HepG2 (cell line): ENCODE measurements around the gene DAZAP1. TPM values are rescaled to one million over a fixed set of nuclear protein-coding genes. Genes with fewer than 3 reads are reported as not detected.

Source experiments
- ARID2 ChIP-seq: sonication (generic); formaldehyde crosslinking; IDR thresholded peaks from 2 replicates; pipeline ENCODE4 v1.8.1; 2022; ENCODE audit warnings: mild to moderate bottlenecking, missing genetic modification reagents, borderline replicate concordance
- FOXM1 ChIP-seq: sonication (generic); formaldehyde crosslinking; IDR thresholded peaks from 2 replicates; pipeline ENCODE4 v1.5.0; 2020; ENCODE audit warnings: missing genetic modification reagents
- HBP1 ChIP-seq: IDR thresholded peaks from 2 replicates; pipeline ENCODE4 v1.6.1; 2016; ENCODE audit warnings: low read depth, control low read depth
- HOXA5 ChIP-seq: sonication (generic); formaldehyde crosslinking; IDR thresholded peaks from 2 replicates; pipeline ENCODE4 v1.4.0; 2020; ENCODE audit warnings: missing genetic modification reagents
- ISL2 ChIP-seq: sonication (generic); formaldehyde crosslinking; IDR thresholded peaks from 2 replicates; pipeline ENCODE4 v1.5.0; 2020; ENCODE audit warnings: missing genetic modification reagents
- KDM3A ChIP-seq: IDR thresholded peaks from 2 replicates; pipeline ENCODE4 v1.6.1; 2018; ENCODE audit warnings: low read depth, missing compliant biosample characterization
- NFKBIZ ChIP-seq: IDR thresholded peaks from 2 replicates; pipeline ENCODE4 v1.6.1; 2018; ENCODE audit warnings: missing genetic modification reagents, missing compliant biosample characterization
- NR2F6 ChIP-seq, 2 experiments: IDR thresholded peaks; 2 replicates each; pipeline ENCODE4 v1.6.1; 2016; ENCODE audit warnings: antibody characterized with exemption in 1 of 2, mild to moderate bottlenecking in 1 of 2
- PCBP2 ChIP-seq: fragments of 200-400 bp; formaldehyde crosslinking; optimal IDR thresholded peaks from 2 replicates; pipeline ENCODE3; 2018; ENCODE audit warnings: low read length, low read depth; ENCODE audit not compliant: poor library complexity, severe bottlenecking
- RAD21 ChIP-seq: fragments of 450-650 bp; formaldehyde crosslinking; IDR thresholded peaks from 2 replicates; pipeline ENCODE4 v1.5.0; 2020; ENCODE audit warnings: mild to moderate bottlenecking
- SRSF1 ChIP-seq: fragments of 200-400 bp; formaldehyde crosslinking; optimal IDR thresholded peaks from 2 replicates; pipeline ENCODE3; 2017; ENCODE audit warnings: mild to moderate bottlenecking, low read depth, low read length, moderate library complexity
- TAF1 ChIP-seq: sonication (generic); formaldehyde crosslinking; IDR thresholded peaks from 2 replicates; pipeline ENCODE4 v1.4.0; 2020; ENCODE audit warnings: missing genetic modification reagents
- THAP8 ChIP-seq: sonication (generic); formaldehyde crosslinking; IDR thresholded peaks from 2 replicates; pipeline ENCODE4 v1.5.1; 2020; ENCODE audit warnings: missing genetic modification reagents, mild to moderate bottlenecking, borderline replicate concordance
- ZFP91 ChIP-seq: sonication (generic); formaldehyde crosslinking; IDR thresholded peaks from 2 replicates; pipeline ENCODE4 v1.9.0; 2022; ENCODE audit warnings: missing genetic modification reagents, mild to moderate bottlenecking, borderline replicate concordance
- ZNF142 ChIP-seq: sonication (generic); formaldehyde crosslinking; IDR thresholded peaks from 2 replicates; pipeline ENCODE4 v1.4.0; 2020; ENCODE audit warnings: missing genetic modification reagents
- ZNF292 ChIP-seq: sonication (generic); formaldehyde crosslinking; IDR thresholded peaks from 2 replicates; pipeline ENCODE4 v1.8.1; 2022; ENCODE audit warnings: mild to moderate bottlenecking, low read depth, missing genetic modification reagents, borderline replicate concordance
- ZNF333 ChIP-seq: sonication (generic); formaldehyde crosslinking; IDR thresholded peaks from 2 replicates; pipeline ENCODE4 v1.4.0; 2020; ENCODE audit warnings: mild to moderate bottlenecking, missing genetic modification reagents, borderline replicate concordance
- ZNF564 ChIP-seq: sonication (generic); formaldehyde crosslinking; IDR thresholded peaks from 2 replicates; pipeline ENCODE4 v1.8.1; 2023; ENCODE audit warnings: mild to moderate bottlenecking, missing genetic modification reagents
- ZNF674 ChIP-seq: sonication (generic); formaldehyde crosslinking; IDR thresholded peaks from 2 replicates; pipeline ENCODE4 v1.5.0; 2020; ENCODE audit warnings: low read depth, mild to moderate bottlenecking, missing genetic modification reagents
- ZNF788 ChIP-seq: sonication (generic); formaldehyde crosslinking; IDR thresholded peaks from 2 replicates; pipeline ENCODE4 v1.5.0; 2020; ENCODE audit warnings: mild to moderate bottlenecking, missing genetic modification reagents, borderline replicate concordance
- polyA plus RNA-seq, 8 experiments: library from polyadenylated mRNA; depleted of rRNA in 3 of 8; stranded (reverse) in 7 of 8; unstranded in 1 of 8; fragments of >200 nt; fragmentation: Illumina TruSeq in 4 of 8; extraction: Trizol in 4 of 8; gene quantifications; 2 replicates each; pipeline versions ENCODE4 v1.2.1 to v1.2.3, GENCODE V29; 2011 to 2016; ENCODE audit warnings: low read depth in 4 of 8, missing spikeins in 1 of 8, mixed read lengths in 1 of 8; ENCODE audit not compliant: insufficient read depth in 1 of 8
- total RNA-seq, 5 experiments: library from RNA; depleted of rRNA; stranded (reverse); fragments of >200 nt; fragmentation: Illumina TruSeq; extraction: Trizol; gene quantifications; 2 replicates each; pipeline ENCODE4 v1.2.3, GENCODE V29; 2016; ENCODE audit warnings: low read depth in 1 of 5

Gene DAZAP1
- total and polyA plus RNA-seq, 2 of the 13 experiments (the other 11 are each of a cell fraction or from before 2014, with no cell fraction given), result 63.3 to 79.2 TPM

GRCh38 chr19:1395194-1396018 is 12.0 kb upstream of the DAZAP1 start (continued):
- TF ChIP-seq ZNF142 (CRISPR knock-in tag) (no peak), SRSF1 (peak; percentile 36), ZNF333 (CRISPR knock-in tag) (peak; percentile 32; the same call in 1 of the 2 replicates), ARID2 (CRISPR knock-in tag) (no peak), ISL2 (CRISPR knock-in tag) (no peak), RAD21 (CRISPR knock-in tag) (no peak), THAP8 (CRISPR knock-in tag) (0 out of 2 replicates have a peak, but pooled peaks have one; percentile 45), KDM3A (CRISPR knock-in tag) (no peak), ZNF674 (CRISPR knock-in tag) (no peak), PCBP2 (no peak), NR2F6 (IDR thresholded peaks at IDR 0.05) (no peak), NR2F6 (CRISPR knock-in tag; IDR thresholded peaks at IDR 0.05) (no peak), TAF1 (CRISPR knock-in tag) (no peak), ZNF564 (CRISPR knock-in tag) (peak; percentile 38; the same call in 1 of the 2 replicates), ZNF292 (CRISPR knock-in tag) (no peak), ZFP91 (CRISPR knock-in tag) (peak; percentile 57; the same call in 1 of the 2 replicates), HOXA5 (no peak), FOXM1 (CRISPR knock-in tag) (no peak), ZNF788 (no peak), HBP1 (CRISPR knock-in tag) (no peak), NFKBIZ (CRISPR knock-in tag) (no peak)
